Measurements from ENCODE around the gene CLTC. TPM values are rescaled to one million over a fixed set of nuclear protein-coding genes. Genes with fewer than 3 reads are reported as not detected.

CLTC gene
- total RNA-seq, 1 experiment from 2014 or later = 240 TPM

DNA sequence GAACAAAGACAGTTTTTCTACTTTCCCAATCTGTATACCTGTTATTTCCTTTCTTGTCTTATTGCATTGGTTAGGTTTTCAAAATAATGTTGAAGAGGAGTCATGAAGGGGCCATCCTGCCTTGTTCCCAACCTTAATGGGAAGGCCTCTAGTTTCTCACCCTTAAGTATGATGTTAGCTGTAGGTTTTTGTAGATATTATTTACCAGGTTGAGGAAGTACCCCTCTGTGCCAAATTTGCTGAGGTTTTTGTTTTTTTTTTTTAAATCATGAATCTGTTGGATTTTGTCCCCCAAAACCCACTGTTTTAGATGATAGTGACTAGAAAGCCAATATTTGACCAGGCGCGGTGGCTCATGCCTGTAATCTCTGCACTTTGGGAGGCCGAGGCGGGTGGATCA, 124.1 kb downstream of the CLTC start:
- Mint-ChIP-seq H3K4me3 (ENCODE audit: unreplicated experiment) (no peak overlapping the region), H3K27me3 (ENCODE audit: insufficient read depth, unreplicated experiment) (no peaks in the 10 kb centered on the region), H3K4me1 (ENCODE audit: insufficient read depth, unreplicated experiment) (no peaks in the 10 kb centered on the region), H3K27ac (ENCODE audit: low read depth, unreplicated experiment) (no peak overlapping the region), H3K36me3 (ENCODE audit: insufficient read depth, unreplicated experiment) (peaks cover 20% of the 10 kb centered on the region), H3K9me3 (ENCODE audit: unreplicated experiment) (peaks cover 8% of the 10 kb centered on the region)
- intact Hi-C loops (cut with micrococcal nuclease) = loop anchor here (10.0 kb wide), 2 partner anchors 301 to 429 kb away; no protein-coding TSS in a partner anchor
- no TSS peak for BruUV-seq (replicated peaks)
- CTCF ChIA-PET = interaction anchor here (1.0 kb wide), 1 partner anchor 36 kb away, joined by 3 read pairs; the partner anchor contains the start of gene VMP1
- DNase-seq (ENCODE audit: unreplicated experiment) = no peak
- TF ChIP-seq, protein P1, sequence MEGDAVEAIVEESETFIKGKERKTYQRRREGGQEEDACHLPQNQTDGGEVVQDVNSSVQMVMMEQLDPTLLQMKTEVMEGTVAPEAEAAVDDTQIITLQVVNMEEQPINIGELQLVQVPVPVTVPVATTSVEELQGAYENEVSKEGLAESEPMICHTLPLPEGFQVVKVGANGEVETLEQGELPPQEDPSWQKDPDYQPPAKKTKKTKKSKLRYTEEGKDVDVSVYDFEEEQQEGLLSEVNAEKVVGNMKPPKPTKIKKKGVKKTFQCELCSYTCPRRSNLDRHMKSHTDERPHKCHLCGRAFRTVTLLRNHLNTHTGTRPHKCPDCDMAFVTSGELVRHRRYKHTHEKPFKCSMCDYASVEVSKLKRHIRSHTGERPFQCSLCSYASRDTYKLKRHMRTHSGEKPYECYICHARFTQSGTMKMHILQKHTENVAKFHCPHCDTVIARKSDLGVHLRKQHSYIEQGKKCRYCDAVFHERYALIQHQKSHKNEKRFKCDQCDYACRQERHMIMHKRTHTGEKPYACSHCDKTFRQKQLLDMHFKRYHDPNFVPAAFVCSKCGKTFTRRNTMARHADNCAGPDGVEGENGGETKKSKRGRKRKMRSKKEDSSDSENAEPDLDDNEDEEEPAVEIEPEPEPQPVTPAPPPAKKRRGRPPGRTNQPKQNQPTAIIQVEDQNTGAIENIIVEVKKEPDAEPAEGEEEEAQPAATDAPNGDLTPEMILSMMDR (IDR thresholded peaks at IDR 0.05; ENCODE audit: unreplicated experiment) = no peak
- POLR2A ChIA-PET = no interaction called here

DNA sequence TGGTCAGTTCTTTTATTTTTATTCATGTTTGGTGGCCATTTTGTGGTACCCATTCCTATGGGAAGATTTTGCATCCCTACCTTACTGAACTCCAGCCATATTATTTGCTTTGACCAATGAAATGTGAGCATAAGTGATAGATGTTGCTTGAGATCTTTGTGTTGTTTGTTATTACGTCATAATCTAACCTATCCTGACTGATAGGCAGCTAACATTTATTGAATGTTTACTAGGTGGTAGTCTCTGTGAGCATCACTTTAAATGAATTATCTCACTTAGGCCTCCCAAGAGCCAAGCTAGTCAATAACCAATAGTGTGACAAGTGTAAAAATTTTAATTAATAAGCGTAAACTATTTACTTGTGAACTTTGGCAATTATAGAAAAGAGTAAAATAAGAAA, 125.3 kb downstream of the CLTC start:
- POLR2A ChIA-PET = interaction anchor here (0.7 to 1.8 kb wide), 4 partner anchors 9 to 69 kb away, joined by 3 to 7 read pairs (median 5); no protein-coding TSS in a partner anchor
- CTCF ChIA-PET = interaction anchor here (0.7 to 2.4 kb wide), 9 partner anchors 8 to 221 kb away, joined by 3 to 14 read pairs (median 4); no protein-coding TSS in a partner anchor

More for the DNA sequence above, 125.3 kb downstream of the CLTC start:
- no peak overlapping the region for H3K4me3 Mint-ChIP-seq (ENCODE audit: unreplicated experiment)
- DNase-seq (ENCODE audit: unreplicated experiment) = no peak
- H3K9me3 Mint-ChIP-seq (ENCODE audit: unreplicated experiment) = peaks cover 8% of the 10 kb centered on the region
- H3K27ac Mint-ChIP-seq (ENCODE audit: low read depth, unreplicated experiment) = no peak overlapping the region
- no peaks in the 10 kb centered on the region for H3K4me1 Mint-ChIP-seq (ENCODE audit: insufficient read depth, unreplicated experiment)
- no TSS peak for BruUV-seq (replicated peaks)
- TF ChIP-seq, protein P1 (IDR thresholded peaks at IDR 0.05; ENCODE audit: unreplicated experiment) = no peak
- intact Hi-C loops (cut with micrococcal nuclease) = loop anchor here (10.0 kb wide), 2 partner anchors 300 to 430 kb away; no protein-coding TSS in a partner anchor
- no peaks in the 10 kb centered on the region for H3K27me3 Mint-ChIP-seq (ENCODE audit: insufficient read depth, unreplicated experiment)
- peaks cover 8% of the 10 kb centered on the region for H3K36me3 Mint-ChIP-seq (ENCODE audit: insufficient read depth, unreplicated experiment)

Other genes with a start within 250 kb of the CLTC start
- 21.4 and 23.3 TPM in 2 replicates for gene DHX40, start 54.3 kb upstream of the CLTC start, total RNA-seq (2022)
- gene PTRH2, start 87.5 kb downstream of the CLTC start, total RNA-seq (2022) = 47.5 and 51.7 TPM in 2 replicates
- 205 and 228 TPM in 2 replicates for gene VMP1, start 87.8 kb downstream of the CLTC start, total RNA-seq (2022)